ENCODE results near the gene PPIP5K1. TPM values are rescaled to one million over a fixed set of nuclear protein-coding genes. Genes with fewer than 3 reads are reported as not detected.

Gene PPIP5K1
- total RNA-seq, 1 experiment from 2014 or later, result 62.4 TPM

GRCh38 chr15:43531018-43531670, 58.9 kb downstream of the PPIP5K1 start:
- Histone ChIP-seq H3K27ac (ENCODE audit: low read depth, low read length) (no peak overlapping the region), H3K9ac (ENCODE audit: low read length) (no peak overlapping the region), H2AFZ (ENCODE audit: low read depth, low read length, poor library complexity, severe bottlenecking) (no peak overlapping the region), H3K27me3 (ENCODE audit: insufficient read depth, low read length) (no peaks in the 10 kb centered on the region), H3K36me3 (ENCODE audit: control insufficient read depth in 1 of 2, insufficient read depth in 2 of 2, low read length in 2 of 2) (peaks cover 2 to 5% of the 10 kb centered on the region in 2 experiments; a peak in 2 of 4 replicates), H3K4me3 (replicated peaks in 1 of 2; ENCODE audit: low read depth in 1 of 2, low read length in 2 of 2) (no peak overlapping the region), H3K9me3 (ENCODE audit: control insufficient read depth in 1 of 2, insufficient read depth in 1 of 2, low read depth in 1 of 2, low read length in 2 of 2) (no peaks in the 10 kb centered on the region), H3K79me2 (ENCODE audit: insufficient read depth, low read length) (no peaks in the 10 kb centered on the region), H3K9me2 (ENCODE audit: insufficient read depth) (no peaks in the 10 kb centered on the region), H4K20me1 (ENCODE audit: insufficient read depth) (no peaks in the 10 kb centered on the region), H3K4me1 (ENCODE audit: control insufficient read depth in 1 of 2, insufficient read depth in 2 of 2, low read length in 2 of 2) (no peaks in the 10 kb centered on the region), H3K4me2 (ENCODE audit: low read length) (no peak overlapping the region)
- DNase-seq (ENCODE audit: low read depth, low spot score) (no peak), ATAC-seq (no peak)
- TF ChIP-seq CTCF (IDR thresholded peaks at IDR 0.05 in 2 of 3, conservative IDR thresholded peaks at IDR 0.05 in 1 of 3; ENCODE audit: borderline replicate concordance in 1 of 3, insufficient read depth in 1 of 3, low read depth in 2 of 3, low read length in 2 of 3) (no peak), EZH2phosphoT487 (IDR thresholded peaks at IDR 0.05; ENCODE audit: borderline replicate concordance) (no peak), CBX3 (IDR thresholded peaks at IDR 0.05; ENCODE audit: low read depth) (no peak), REST (IDR thresholded peaks at IDR 0.05; ENCODE audit: low read depth) (no peak), CEBPB (IDR thresholded peaks at IDR 0.05; ENCODE audit: low read depth) (no peak), TCF7L2 (IDR thresholded peaks at IDR 0.05; ENCODE audit: borderline replicate concordance, extremely low read depth, insufficient read depth, insufficient read length) (no peak), SRF (IDR thresholded peaks at IDR 0.05; ENCODE audit: low read depth) (no peak), YY1 (IDR thresholded peaks at IDR 0.05; ENCODE audit: extremely low read depth, insufficient replicate concordance, low read depth, low read length) (no peak), ZBTB33 (IDR thresholded peaks at IDR 0.05; ENCODE audit: extremely low read depth, insufficient replicate concordance, low read length) (no peak), ATF3 (IDR thresholded peaks at IDR 0.05) (no peak), SIN3A (IDR thresholded peaks at IDR 0.05; ENCODE audit: low read depth) (no peak), FOSL1 (IDR thresholded peaks at IDR 0.05; ENCODE audit: low read depth) (no peak), EZH2 (IDR thresholded peaks at IDR 0.05) (no peak), JUND (IDR thresholded peaks at IDR 0.05) (no peak), MAX (IDR thresholded peaks at IDR 0.05) (no peak), ZFX (IDR thresholded peaks at IDR 0.05) (no peak), EGR1 (IDR thresholded peaks at IDR 0.05; ENCODE audit: low read depth) (no peak), ZNF274 (IDR thresholded peaks at IDR 0.05; ENCODE audit: low read depth, low read length) (no peak)
- intact Hi-C loops (cut with micrococcal nuclease), result no loop called here
- BruUV-seq (replicated peaks), result no TSS peak
- ChIA-PET CTCF (no interaction called here), RAD21 (ENCODE audit: low non-redundant PET in 1 of 2, low total read pairs in 2 of 2, uncharacterized antibody in 2 of 2, unreplicated experiment in 2 of 2) (no interaction called here), POLR2A (no interaction called here)
